ENCODE measurements around the gene EPHA6. TPM values are rescaled to one million over a fixed set of nuclear protein-coding genes. Genes with fewer than 3 reads are reported as not detected.

The EPHA6 gene
- total and polyA plus RNA-seq, 2 donors (not counting 1 experiment from before 2014, with no cell fraction given): under 0.01 TPM; not detected in 1

DNA sequence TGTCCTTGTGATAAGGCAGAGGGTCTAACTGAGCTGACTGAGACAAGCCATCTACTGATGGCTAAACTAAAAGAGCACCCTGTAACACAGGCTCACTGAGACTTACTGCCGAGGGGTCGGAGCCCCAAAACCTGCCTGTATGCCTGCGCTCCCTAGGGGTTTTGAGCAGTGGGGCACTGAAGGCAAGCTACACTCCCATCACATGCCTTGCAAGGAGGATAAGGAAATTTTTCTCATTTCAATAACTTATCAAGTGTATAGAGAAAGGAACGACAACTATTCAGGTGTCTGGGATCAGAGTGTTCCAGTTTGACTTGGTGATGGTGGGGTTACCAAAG is 292.2 kb downstream of the EPHA6 start:
- no peak for DNase-seq (ENCODE audit: low read depth in 2 of 2)
- H3K79me2 ChIP-seq (ENCODE audit: control insufficient read depth, insufficient read depth, low read length): no peaks in the 10 kb centered on the region
- no peaks in the 10 kb centered on the region for H3K9me3 ChIP-seq (ENCODE audit: control insufficient read depth, insufficient read depth, low read depth, low read length)
- no peaks in the 10 kb centered on the region for H3K27me3 ChIP-seq (ENCODE audit: control insufficient read depth, insufficient read depth, low read length)
- H3K27ac ChIP-seq (ENCODE audit: insufficient read depth, low read length): no peak overlapping the region
- no peaks in the 10 kb centered on the region for H4K20me1 ChIP-seq (ENCODE audit: control insufficient read depth, extremely low read depth, insufficient read depth, low read length)
- no peak overlapping the region for H3K4me2 ChIP-seq (ENCODE audit: extremely low read depth, insufficient read depth, low read length)
- H3K9ac ChIP-seq (ENCODE audit: insufficient read depth, low read length): no peak overlapping the region
- H3K36me3 ChIP-seq (ENCODE audit: control insufficient read depth, insufficient read depth, low read length): no peaks in the 10 kb centered on the region
- TF ChIP-seq, protein P1, sequence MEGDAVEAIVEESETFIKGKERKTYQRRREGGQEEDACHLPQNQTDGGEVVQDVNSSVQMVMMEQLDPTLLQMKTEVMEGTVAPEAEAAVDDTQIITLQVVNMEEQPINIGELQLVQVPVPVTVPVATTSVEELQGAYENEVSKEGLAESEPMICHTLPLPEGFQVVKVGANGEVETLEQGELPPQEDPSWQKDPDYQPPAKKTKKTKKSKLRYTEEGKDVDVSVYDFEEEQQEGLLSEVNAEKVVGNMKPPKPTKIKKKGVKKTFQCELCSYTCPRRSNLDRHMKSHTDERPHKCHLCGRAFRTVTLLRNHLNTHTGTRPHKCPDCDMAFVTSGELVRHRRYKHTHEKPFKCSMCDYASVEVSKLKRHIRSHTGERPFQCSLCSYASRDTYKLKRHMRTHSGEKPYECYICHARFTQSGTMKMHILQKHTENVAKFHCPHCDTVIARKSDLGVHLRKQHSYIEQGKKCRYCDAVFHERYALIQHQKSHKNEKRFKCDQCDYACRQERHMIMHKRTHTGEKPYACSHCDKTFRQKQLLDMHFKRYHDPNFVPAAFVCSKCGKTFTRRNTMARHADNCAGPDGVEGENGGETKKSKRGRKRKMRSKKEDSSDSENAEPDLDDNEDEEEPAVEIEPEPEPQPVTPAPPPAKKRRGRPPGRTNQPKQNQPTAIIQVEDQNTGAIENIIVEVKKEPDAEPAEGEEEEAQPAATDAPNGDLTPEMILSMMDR (conservative IDR thresholded peaks at IDR 0.05 in 1 of 2, IDR thresholded peaks at IDR 0.05 in 1 of 2; ENCODE audit: low read depth in 1 of 2, low read length in 2 of 2): no peak
- no peak for TF ChIP-seq EZH2 (IDR thresholded peaks at IDR 0.05; ENCODE audit: low read length, missing control alignments)
- no peak overlapping the region for H3K4me3 ChIP-seq (replicated peaks in 1 of 4; ENCODE audit: control extremely low read depth in 1 of 4, insufficient read depth in 1 of 4, low read depth in 3 of 4, low read length in 4 of 4)
- no peak overlapping the region for H2AFZ ChIP-seq (ENCODE audit: low read length)
- H3K4me1 ChIP-seq (ENCODE audit: control insufficient read depth, extremely low read depth, insufficient read depth, low read length): no peaks in the 10 kb centered on the region

DNA sequence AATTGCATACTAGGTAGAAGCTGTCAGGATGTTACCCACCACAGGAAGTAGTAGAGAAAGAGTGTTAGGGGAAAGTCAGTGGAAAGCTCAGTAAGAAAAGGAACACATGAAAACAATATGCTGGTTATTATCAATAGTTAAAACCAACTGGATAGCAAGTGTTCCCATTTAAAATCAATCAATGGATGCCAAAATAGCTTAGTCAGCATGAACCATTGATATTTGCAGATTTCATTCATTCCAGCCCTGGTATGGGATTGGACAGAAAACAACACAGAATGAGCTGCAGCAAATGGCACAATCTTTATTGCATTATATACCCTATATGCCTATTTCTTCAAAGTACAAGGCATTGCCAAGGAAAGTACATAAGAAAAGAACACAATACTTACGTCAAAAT is 293.7 kb downstream of the EPHA6 start:
- H3K4me2 ChIP-seq (ENCODE audit: extremely low read depth, insufficient read depth, low read length): no peak overlapping the region
- H3K4me3 ChIP-seq (replicated peaks in 1 of 4; ENCODE audit: control extremely low read depth in 1 of 4, insufficient read depth in 1 of 4, low read depth in 3 of 4, low read length in 4 of 4): no peak overlapping the region
- H3K79me2 ChIP-seq (ENCODE audit: control insufficient read depth, insufficient read depth, low read length): no peaks in the 10 kb centered on the region
- H3K4me1 ChIP-seq (ENCODE audit: control insufficient read depth, extremely low read depth, insufficient read depth, low read length): no peaks in the 10 kb centered on the region
- no peaks in the 10 kb centered on the region for H3K9me3 ChIP-seq (ENCODE audit: control insufficient read depth, insufficient read depth, low read depth, low read length)
- no peaks in the 10 kb centered on the region for H3K36me3 ChIP-seq (ENCODE audit: control insufficient read depth, insufficient read depth, low read length)
- no peak overlapping the region for H2AFZ ChIP-seq (ENCODE audit: low read length)
- no peaks in the 10 kb centered on the region for H4K20me1 ChIP-seq (ENCODE audit: control insufficient read depth, extremely low read depth, insufficient read depth, low read length)
- no peak overlapping the region for H3K27ac ChIP-seq (ENCODE audit: insufficient read depth, low read length)
- no peak for TF ChIP-seq EZH2 (IDR thresholded peaks at IDR 0.05; ENCODE audit: low read length, missing control alignments)
- TF ChIP-seq, protein P1 (conservative IDR thresholded peaks at IDR 0.05 in 1 of 2, IDR thresholded peaks at IDR 0.05 in 1 of 2; ENCODE audit: low read depth in 1 of 2, low read length in 2 of 2): no peak
- no peak overlapping the region for H3K9ac ChIP-seq (ENCODE audit: insufficient read depth, low read length)
- H3K27me3 ChIP-seq (ENCODE audit: control insufficient read depth, insufficient read depth, low read length): no peaks in the 10 kb centered on the region
- DNase-seq (ENCODE audit: low read depth in 2 of 2): no peak

DNA sequence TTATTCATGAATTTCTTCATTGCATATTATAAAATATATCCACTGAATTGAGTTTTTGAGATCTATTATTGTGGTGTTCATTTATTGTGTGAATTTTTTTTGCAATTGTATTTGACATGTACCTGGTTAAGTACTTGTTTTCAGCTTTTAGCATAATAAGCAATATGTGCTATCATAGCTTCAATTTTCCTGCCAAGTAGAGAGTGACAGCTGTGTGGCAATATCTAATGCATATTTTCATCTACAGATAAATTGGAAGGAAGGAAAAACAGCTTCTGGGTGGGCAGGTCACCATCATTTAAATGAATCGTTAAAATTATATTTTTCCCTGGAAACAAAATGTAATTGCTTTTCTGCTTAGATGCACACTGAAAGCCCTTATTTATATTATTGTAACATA is 296.9 kb downstream of the EPHA6 start:
- Histone ChIP-seq H3K4me1 (ENCODE audit: control insufficient read depth, extremely low read depth, insufficient read depth, low read length) (no peaks in the 10 kb centered on the region), H4K20me1 (ENCODE audit: control insufficient read depth, extremely low read depth, insufficient read depth, low read length) (no peaks in the 10 kb centered on the region), H3K4me2 (ENCODE audit: extremely low read depth, insufficient read depth, low read length) (no peak overlapping the region), H3K27ac (ENCODE audit: insufficient read depth, low read length) (no peak overlapping the region), H2AFZ (ENCODE audit: low read length) (no peak overlapping the region), H3K79me2 (ENCODE audit: control insufficient read depth, insufficient read depth, low read length) (no peaks in the 10 kb centered on the region), H3K36me3 (ENCODE audit: control insufficient read depth, insufficient read depth, low read length) (no peaks in the 10 kb centered on the region), H3K27me3 (ENCODE audit: control insufficient read depth, insufficient read depth, low read length) (no peaks in the 10 kb centered on the region), H3K4me3 (replicated peaks in 1 of 4; ENCODE audit: control extremely low read depth in 1 of 4, insufficient read depth in 1 of 4, low read depth in 3 of 4, low read length in 4 of 4) (no peak overlapping the region), H3K9ac (ENCODE audit: insufficient read depth, low read length) (no peak overlapping the region), H3K9me3 (ENCODE audit: control insufficient read depth, insufficient read depth, low read depth, low read length) (no peaks in the 10 kb centered on the region)
- DNase-seq (ENCODE audit: low read depth in 2 of 2): no peak
- TF ChIP-seq, protein P1 (conservative IDR thresholded peaks at IDR 0.05 in 1 of 2, IDR thresholded peaks at IDR 0.05 in 1 of 2; ENCODE audit: low read depth in 1 of 2, low read length in 2 of 2): no peak
- TF ChIP-seq EZH2 (IDR thresholded peaks at IDR 0.05; ENCODE audit: low read length, missing control alignments): no peak
